ENCODE measurements around the gene TEX14.

Gene TEX14, protein sequence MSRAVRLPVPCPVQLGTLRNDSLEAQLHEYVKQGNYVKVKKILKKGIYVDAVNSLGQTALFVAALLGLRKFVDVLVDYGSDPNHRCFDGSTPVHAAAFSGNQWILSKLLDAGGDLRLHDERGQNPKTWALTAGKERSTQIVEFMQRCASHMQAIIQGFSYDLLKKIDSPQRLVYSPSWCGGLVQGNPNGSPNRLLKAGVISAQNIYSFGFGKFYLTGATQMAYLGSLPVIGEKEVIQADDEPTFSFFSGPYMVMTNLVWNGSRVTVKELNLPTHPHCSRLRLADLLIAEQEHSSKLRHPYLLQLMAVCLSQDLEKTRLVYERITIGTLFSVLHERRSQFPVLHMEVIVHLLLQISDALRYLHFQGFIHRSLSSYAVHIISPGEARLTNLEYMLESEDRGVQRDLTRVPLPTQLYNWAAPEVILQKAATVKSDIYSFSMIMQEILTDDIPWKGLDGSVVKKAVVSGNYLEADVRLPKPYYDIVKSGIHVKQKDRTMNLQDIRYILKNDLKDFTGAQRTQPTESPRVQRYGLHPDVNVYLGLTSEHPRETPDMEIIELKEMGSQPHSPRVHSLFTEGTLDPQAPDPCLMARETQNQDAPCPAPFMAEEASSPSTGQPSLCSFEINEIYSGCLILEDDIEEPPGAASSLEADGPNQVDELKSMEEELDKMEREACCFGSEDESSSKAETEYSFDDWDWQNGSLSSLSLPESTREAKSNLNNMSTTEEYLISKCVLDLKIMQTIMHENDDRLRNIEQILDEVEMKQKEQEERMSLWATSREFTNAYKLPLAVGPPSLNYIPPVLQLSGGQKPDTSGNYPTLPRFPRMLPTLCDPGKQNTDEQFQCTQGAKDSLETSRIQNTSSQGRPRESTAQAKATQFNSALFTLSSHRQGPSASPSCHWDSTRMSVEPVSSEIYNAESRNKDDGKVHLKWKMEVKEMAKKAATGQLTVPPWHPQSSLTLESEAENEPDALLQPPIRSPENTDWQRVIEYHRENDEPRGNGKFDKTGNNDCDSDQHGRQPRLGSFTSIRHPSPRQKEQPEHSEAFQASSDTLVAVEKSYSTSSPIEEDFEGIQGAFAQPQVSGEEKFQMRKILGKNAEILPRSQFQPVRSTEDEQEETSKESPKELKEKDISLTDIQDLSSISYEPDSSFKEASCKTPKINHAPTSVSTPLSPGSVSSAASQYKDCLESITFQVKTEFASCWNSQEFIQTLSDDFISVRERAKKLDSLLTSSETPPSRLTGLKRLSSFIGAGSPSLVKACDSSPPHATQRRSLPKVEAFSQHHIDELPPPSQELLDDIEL (N-terminal part only)

DNA sequence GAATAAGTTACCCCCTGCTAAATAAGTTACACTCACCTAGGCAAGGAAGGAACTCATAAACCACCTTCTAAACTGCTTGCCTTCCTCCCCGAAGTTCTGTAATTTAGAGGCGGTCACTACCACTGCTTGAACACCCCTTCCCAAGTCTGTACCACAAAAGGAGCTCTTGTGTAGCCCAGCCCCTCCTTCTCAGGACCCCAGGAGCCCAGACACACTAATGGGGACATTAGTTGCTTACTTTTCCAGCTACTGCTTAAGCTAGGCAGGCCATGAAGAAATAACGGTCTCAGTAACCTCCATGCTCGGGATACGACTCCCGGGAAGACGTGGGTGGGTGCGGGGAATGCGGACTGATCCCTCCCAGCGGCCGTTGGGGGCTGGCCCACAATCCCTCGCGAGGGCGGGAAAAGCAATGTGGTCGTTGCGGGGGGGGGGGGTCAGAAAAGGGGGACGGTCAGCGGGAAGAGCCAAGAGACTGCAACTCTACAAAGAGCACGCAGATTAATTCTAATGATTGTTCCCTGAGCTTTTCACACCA lies at the start of gene TEX14:
TEX14 (minus strand) TSS at position 345 of the 538 bp plus-strand sequence. CDS start 40,044 bp downstream, outside the sequence.
- DNase-seq = no peak

DNA sequence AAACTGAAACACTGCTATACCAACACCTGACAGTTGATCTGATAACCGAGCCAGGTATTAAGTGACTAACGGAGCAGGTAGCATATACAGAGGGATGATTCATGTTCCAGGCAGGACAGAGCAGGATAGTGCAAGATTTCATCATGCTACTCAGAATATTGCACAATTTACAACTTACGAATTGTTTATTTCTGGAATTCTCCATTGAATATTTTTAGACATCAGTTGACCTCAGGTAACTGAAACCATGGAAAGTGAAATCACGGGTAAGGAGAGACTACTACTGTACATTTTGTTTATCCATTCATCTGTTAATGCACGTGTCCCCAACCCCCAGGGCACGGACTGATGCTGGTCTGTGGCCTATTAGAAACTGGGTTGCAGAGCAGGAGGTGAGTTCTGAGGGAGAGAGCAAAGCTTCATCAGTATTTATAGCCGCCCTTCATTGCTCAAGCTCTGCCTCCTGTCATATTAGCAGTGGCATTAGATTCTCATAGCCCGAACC lies 49.3 kb upstream of the TEX14 start:
- DNase-seq = no peak

DNA sequence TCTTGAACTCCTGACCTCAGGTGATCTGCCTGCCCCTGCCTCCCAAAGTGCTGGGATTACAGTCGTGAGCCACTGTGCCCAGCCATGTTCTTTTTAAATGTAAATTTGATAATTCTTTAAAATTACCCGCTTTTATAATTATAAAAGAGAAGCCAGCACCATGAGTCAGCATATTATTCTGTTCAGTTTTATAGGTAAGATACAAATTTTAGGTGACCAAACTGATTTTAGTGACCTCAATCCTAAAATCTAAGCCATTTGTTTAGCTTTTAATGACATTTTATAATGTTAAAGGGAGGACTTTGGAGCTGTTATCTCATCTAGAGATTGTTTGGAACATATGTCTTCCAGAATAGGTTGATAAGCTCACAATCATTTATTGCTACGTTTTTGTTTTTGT lies 43.0 kb upstream of the TEX14 start:
- DNase-seq = no peak

DNA sequence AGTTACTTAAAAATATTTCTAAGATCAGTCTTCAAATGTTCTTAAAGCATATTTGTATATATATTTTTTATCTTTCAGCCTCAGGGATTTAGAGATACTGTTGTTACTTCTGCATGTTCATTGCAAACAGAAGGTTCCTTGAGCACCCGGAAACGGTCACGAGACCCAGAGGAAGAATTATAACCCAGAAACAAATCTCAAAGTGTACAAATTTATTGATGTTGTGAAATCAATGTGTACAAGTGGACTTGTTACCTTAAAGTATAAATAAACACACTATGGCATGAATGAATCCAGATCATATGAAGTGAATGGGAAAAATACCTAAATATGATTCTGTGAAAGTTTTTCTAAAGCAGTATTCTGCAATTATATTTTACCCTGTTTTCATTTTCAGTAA lies 42.2 kb upstream of the TEX14 start:
- DNase-seq = no peak

DNA sequence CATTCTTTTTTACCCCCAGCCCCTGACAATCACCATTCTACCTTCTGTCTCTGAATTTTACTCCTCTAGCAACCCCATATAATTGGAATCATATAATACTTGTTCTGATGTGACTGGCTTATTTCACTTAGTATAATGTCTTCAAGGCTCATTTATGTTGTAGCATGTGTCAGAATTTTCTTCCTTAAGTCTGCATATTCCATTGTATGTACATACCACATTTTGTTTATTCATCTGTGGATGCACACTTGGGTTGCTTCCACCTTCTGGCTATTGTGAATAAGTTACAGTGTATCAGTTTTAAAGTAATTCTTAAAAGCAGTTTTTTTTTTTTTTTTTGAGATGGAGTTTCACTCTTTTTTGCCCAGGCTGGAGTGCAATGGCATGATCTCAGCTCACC lies 39.1 kb upstream of the TEX14 start:
- DNase-seq = no peak

DNA sequence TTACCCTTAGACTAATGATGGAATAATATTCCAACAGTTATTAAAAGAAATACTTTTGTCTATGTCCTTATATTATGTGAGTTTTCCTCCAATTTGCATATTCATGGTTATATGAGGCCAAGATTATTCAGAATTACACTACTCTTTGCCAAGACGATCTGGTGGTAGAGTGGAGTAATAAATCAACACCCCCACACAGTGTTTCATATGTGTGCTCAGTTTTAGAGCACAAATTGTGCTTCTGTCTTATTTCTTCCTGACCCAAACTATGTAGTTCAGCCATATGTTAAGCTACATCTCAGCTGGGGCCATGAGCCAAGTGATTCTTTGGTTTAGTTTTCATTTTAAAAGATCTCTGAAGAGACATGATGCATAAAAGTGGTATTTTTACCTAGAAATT lies 37.0 kb upstream of the TEX14 start:
- no peak for DNase-seq

DNA sequence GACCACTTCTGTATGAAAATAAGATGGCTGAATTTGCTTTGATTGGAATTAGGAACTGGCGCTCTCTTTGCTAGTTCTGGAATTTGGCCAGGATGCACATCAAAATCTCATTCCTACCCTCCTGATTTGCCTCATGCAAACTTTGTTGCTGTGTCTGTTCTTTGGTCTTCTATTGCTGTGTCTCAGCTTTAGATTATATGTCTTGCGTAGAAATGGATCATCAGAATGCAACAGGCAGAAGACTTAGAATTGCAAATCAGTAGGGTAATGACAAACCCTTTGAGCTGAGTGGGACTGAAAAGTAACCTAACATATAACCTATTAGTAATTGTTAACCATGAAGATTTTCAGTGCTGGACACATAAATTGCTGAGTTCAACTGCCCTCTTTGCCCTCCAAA lies 30.9 kb upstream of the TEX14 start:
- no peak for DNase-seq

DNA sequence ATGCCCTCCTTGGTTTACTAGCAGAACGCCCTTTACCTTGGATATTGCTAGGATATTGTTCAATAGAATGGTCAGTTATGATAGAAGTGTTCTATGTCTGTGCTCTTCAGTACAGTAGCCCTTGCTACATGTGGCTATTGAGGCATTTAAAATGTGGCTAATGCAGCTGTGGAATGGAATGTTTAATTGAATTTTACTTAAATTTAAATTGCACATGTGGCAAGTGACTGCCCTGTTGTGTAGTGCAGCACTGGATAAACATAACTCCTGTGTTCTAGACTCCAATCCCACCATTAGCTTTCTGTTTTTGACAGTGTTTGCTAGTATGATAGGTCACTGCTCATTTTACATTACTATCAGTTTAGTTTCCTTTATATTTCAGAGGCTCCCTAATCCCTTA lies 30.4 kb upstream of the TEX14 start:
- no peak for DNase-seq

DNA sequence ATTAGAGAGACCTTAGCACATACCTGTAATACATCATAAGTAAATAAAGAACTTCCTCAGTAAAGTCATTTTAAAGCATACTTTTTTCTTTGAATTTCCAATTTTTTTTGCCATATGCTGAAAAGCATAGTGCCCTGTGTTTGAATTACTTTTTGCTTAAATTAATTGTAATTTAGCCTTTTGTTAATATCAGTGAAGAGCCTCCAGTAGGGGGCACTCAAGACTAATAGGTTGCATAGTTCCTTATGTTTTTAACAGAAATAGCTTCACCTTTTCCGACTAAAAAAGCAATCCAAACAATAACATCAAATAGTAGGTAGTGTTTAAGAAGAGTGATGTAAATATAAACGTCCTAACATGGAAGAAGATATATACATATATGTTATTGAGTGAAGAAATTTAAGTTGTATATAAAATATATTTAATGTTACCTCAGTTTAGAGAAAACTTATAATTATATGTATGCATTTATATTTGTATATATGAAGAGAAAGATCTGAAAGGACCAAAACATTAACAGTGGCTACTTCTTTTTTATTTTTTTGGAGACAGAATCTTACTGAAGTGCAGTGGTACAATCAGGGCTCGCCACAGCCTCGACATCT lies 19.2 kb upstream of the TEX14 start:
- peak in 4 of 6 experiments; percentile 5 to 39 (median 24) for DNase-seq

DNA sequence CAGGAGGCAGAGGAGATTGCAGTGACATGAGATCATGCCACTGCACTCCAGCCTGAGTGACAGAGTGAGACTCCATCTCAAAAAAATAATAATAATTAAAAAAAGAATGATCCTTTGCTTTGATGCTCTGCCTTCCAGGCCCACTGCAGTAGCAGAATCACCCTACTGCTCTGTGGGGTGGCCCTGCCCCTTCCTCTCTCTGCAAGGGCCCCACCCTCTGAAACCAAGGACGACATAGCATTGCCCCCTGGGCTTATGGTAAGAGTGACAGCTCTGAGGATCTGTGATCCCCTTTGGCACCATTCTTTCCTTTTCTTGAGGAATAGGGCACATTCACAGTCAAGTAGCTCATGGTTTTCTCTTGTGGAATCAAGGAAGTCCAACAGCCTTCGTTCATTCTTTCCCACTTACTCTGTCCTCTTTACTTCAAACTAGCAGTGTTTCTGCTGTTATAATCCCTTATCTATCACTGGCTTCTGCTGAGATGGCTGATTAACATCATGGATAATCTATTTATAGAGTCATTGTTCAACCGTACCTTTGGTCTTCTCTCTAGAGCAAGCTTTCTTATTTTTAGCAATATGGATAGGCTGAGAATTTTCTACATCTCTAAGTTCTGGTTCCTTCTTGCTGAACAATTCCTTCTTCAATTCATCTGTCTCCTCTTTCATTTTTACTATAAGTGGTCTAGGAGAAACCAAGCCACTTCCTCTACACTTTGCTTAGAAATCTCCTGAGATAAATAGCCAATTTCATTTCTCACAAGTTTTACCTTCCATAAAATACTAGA lies 14.7 kb upstream of the TEX14 start:
- no peak for DNase-seq

DNA sequence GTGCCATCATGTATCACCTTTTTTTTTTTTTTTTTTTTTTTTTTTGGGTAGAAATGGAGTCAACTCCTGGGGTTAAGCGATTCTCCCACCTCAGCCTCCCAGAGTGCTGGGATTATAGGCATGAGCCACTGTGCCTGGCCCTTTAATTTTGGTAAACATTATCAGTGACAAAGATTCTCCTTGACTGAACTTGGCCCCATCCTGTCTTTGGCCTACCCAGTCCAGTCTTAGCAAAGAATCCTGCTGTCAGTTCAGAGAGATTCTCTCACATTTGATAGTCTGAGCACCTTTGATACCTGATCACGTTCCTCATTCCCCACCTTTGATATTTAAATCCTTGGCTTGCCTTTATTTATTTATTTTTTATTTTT lies 12.1 kb upstream of the TEX14 start:
- DNase-seq = no peak

DNA sequence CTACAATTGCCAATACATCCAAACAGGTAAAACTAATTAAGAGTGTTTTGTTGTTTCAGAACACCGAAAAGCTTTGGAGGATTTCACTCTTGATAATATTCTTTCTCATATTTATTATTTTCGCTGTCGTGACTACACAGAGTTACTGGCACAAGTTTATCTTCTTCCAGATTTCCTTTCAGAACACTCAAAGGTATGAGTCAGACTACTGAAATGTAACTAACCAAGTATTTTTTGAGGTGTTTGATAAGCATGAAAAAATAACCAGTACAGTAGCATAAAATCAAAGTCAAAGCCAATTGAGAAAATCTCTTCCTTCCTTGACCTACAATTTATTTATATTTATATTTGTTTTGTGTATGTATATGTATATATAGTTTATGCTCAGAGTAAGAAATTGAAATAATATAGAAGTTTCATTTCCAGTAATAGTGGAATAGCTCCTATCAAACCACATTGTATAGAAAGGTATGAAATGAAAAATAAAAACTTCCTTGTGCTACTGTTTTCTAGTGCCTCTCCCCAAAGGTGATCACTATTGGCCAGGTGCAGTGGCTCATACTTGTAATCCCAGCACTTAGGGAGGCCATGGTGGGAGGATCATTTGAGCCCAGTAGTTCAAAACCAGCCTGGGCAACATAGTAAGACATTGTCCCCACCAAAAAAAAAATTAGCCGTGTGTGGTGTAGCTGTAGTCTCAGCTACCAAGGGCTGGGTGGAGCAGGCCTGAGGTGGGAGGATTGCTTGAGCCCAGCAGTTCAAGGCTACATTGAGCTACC lies 11.5 kb upstream of the TEX14 start:
- DNase-seq = no peak

DNA sequence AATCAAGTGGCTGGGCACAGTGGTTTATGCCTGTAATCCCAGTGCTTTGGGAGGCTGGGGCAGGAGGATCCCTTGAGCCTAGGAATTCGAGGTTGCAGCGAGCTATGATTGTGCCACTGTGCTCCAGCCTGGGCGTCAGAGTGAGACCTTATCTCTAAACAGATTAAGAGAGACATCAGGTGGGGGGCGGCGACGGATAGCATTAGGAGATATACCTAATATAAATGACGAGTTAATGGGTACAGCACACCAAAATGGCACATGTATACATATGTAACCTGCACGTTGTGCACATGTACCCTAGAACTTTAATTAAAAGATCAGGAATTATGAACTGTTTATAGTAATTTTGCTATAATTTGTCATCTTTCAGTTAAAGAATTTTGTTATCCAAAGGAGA lies 10.9 kb upstream of the TEX14 start:
- no peak for DNase-seq

DNA sequence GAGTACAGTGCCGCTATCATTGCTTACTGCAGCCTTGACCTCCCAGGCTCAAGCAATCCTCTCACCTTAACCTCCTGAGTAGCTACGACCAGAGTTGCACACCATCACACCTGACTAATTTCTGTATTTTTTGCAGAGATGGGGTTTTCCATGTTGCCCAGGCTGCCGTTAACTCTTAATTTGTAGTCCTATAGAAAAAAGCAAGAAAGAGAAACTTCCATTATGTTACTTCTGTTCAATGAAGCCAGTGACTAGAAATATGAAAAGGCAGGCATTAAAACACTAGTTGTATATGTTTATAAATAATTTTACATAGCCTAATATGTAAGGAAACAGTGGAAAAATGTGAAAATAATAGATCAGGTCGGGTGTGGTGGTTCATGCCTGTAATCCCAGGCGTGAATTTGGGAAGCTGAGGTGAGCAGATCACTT lies 10.2 kb upstream of the TEX14 start:
- no peak for DNase-seq

DNA sequence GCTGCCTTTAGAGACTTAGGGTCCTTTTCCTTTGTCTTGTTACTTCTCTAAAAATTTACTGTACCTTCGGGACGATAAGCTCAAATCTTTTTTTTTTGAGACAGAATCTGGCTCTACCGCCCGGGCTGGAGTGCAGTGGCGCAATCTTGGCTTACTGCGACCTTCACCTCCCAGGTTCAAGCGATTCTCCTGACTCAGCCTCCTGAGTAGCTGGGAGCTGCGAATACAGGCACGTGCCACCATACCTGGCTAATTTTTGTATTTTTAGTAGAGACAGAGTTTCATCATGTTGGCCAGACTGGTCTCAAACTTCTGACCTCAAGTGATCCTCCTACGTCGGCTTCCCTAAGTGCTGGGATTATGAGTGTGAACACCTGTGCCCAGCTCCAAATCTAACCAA lies 7.9 kb upstream of the TEX14 start:
- DNase-seq = no peak

DNA sequence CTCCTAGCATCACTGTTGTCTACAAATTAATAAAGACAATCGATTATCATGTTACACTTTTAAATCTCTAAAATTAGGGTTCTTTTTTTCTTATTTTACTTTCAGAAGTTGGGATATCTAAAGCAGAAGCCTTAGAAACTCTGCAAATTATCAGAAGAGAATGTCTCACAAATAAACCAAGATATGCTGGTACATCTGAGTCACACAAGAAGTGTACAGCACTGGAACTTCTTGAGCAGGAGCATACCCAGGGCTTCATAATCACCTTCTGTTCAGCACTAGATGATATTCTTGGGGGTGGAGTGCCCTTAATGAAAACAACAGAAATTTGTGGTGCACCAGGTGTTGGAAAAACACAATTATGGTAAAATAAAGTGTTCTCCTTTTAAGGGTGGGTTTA lies 3.0 kb upstream of the TEX14 start:
- DNase-seq = peak in 1 of 6 experiments; percentile 17

DNA sequence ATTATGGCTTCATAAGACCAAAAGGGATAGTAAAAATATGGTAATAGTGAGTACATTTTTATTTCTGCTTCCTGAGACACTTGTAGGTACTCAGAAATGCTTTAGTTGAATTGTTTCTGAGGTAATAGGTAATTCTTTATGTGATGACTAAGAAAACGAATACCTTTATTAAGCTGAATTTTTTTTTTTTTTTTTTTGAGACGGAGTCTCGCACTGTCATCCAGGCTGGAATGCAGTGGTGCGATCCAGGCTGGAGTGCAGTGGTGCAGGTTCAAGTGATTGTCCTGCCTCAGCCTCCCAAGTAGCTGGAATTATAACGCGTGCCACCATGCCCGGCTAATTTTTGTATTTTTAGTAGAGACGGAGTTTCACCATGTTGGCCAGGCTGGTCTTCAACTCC lies 2.5 kb upstream of the TEX14 start:
- DNase-seq = no peak

DNA sequence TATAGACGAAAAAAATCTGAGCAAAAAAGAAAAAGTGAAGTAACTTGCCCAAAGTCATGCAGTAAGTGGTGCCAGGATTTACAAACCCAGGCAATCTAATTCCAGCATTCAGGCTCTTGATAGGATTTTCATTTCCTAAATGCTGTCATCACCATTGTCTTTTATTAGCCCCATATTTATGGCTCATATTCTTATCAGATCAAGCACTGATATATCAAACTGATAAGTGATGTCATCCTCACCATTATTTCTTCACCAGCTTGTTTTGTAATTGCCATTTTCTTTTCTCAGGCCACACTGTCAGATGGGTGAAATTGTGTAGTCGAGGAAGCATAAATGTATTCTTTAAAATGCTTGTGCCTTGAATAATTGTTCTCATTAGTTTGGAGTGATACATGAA lies 1.9 kb upstream of the TEX14 start:
- DNase-seq = no peak

DNA sequence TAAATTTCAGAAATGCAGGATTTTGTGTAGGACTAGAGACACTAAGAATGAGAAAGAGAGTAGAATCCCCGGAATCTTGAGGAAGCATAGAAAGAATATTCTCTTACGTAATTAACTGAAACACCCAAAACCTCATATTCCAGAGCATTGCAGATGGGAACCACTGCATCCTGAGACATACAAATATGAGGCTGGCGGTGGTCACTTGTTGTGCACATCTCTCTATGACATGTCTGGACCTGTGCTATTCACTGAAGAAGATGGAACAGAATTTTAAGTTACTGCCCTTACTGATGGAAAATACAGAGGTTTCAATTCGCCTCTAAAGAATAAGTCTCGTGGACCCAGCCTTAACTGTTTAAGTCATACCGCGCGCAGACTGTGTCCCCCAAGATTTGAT lies 1.4 kb upstream of the TEX14 start:
- no peak for DNase-seq

DNA sequence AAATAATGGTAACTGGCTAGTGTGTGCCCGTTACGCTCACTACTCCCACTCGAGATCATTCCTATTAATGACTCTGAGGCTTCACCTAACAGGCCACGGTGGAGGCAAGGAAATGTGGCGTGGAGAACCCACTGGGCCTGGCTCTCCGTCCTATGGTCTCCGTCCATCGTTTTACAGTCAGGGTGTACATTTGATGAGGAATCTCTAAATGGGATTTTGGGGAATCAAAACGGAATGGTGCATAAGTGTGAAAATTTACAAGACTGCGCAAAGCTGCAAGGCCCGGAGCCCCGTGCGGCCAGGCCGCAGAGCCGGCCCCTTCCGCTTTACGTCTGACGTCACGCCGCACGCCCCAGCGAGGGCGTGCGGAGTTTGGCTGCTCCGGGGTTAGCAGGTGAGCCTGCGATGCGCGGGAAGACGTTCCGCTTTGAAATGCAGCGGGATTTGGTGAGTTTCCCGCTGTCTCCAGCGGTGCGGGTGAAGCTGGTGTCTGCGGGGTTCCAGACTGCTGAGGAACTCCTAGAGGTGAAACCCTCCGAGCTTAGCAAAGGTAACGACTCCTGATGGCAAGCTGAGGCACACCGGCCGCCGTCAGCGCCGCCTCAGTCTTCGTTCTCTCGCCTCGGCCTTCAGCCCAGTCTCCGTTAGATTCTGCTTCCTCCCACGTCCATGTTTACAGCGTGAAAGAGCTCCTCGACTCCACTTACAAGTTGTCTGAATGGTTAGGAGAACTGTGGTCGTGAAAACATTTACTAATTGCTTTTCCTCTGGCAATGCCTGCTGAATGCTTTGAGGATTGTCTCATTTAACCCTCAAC lies 602 bp upstream of the TEX14 start, which contains the start of gene RAD51C:
RAD51C (plus strand) TSS at position 364 of the 817 bp plus-strand sequence; CDS start at position 406, 42 bp downstream.
- peak; percentile 55 to 83 (median 75) for DNase-seq
